Esophagus muscularis mucosa (tissue), 3 donors: Measurements from ENCODE around the gene GJE1.

Experiments
- POLR2A ChIP-seq: fragments of 450-650 bp; IDR thresholded peaks from one replicate; pipeline ENCODE4 v1.6.1; 2017; ENCODE audit warnings: antibody characterized with exemption, moderate library complexity, mild to moderate bottlenecking, low read depth
- POLR2AphosphoS5 ChIP-seq, 2 donors: sonication (generic); formaldehyde crosslinking; IDR thresholded peaks; one replicate each; pipeline ENCODE4 v1.6.1; 2017; ENCODE audit warnings: antibody characterized with exemption in 2 of 2
- TF ChIP-seq, protein P1 (sequence below), 3 experiments: fragments of 200-600 bp in 2 of 3; fragments of 450-650 bp in 1 of 3; sonication (generic) in 2 of 3; IDR thresholded peaks; one replicate each; pipeline ENCODE4 v1.5.1; 2017 to 2019; ENCODE audit warnings: antibody characterized with exemption in 3 of 3, mild to moderate bottlenecking in 2 of 3, moderate library complexity in 1 of 3

- no peak for TF ChIP-seq POLR2A
- TF ChIP-seq, protein P1, sequence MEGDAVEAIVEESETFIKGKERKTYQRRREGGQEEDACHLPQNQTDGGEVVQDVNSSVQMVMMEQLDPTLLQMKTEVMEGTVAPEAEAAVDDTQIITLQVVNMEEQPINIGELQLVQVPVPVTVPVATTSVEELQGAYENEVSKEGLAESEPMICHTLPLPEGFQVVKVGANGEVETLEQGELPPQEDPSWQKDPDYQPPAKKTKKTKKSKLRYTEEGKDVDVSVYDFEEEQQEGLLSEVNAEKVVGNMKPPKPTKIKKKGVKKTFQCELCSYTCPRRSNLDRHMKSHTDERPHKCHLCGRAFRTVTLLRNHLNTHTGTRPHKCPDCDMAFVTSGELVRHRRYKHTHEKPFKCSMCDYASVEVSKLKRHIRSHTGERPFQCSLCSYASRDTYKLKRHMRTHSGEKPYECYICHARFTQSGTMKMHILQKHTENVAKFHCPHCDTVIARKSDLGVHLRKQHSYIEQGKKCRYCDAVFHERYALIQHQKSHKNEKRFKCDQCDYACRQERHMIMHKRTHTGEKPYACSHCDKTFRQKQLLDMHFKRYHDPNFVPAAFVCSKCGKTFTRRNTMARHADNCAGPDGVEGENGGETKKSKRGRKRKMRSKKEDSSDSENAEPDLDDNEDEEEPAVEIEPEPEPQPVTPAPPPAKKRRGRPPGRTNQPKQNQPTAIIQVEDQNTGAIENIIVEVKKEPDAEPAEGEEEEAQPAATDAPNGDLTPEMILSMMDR (IDR thresholded peaks at IDR 0.05), result no peak
- TF ChIP-seq POLR2AphosphoS5 (IDR thresholded peaks at IDR 0.05), result no peak
These were observed 1.9 kb upstream of the GJE1 start for GRCh38 chr6:142130814-142131213.
